Measurements from ENCODE around the gene SPRR2G.
"Not testable (repeated sequence)": the region's sequence is repeated elsewhere in the genome, so short reads cannot be mapped to it uniquely, and the experiment has no call there.

Gene SPRR2G

DNA sequence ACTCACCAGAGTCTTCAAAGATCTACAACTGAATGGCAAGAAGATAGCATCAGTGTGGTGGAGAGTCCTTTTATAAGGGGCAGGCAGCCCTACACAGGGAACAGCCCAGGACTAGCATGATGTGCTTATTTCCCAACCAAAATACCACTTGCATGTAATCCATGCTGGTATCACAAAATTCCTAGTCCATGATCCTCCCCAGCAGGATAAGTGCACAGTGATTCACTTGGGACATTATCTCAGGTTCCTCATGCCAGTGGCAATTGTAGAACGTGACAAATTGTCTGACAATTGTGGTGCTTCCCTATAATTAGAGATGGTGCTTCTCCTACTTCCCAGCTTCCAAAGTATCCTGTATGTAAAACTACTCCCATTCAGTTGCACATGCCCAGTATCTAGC is at the start of gene SPRR2G:
TSS of gene SPRR2G (minus strand) at position 45 of the 400 bp plus-strand sequence. CDS start 780 bp downstream, outside the sequence.
- FAIRE-seq, result no peak

DNA sequence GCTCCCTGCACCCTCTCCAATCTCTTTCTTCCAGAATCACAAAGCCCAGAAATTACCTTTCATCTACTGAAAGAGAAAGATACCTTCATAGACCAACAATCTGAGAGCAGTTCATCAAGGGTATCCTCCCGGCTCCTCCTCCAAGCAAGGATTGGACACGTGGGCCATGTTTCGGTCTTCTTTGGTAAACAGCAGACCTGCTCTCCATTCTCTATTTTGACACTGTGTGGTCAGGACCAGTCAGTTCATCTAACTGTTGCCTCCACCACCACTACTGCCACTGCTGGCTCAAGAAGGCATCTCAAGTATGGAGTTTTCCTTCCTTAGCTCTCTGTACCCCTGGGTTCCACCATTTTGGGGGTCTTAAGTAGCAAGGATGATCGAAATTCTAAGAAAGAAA is 44.5 kb upstream of the SPRR2G start:
- no peak for FAIRE-seq

DNA sequence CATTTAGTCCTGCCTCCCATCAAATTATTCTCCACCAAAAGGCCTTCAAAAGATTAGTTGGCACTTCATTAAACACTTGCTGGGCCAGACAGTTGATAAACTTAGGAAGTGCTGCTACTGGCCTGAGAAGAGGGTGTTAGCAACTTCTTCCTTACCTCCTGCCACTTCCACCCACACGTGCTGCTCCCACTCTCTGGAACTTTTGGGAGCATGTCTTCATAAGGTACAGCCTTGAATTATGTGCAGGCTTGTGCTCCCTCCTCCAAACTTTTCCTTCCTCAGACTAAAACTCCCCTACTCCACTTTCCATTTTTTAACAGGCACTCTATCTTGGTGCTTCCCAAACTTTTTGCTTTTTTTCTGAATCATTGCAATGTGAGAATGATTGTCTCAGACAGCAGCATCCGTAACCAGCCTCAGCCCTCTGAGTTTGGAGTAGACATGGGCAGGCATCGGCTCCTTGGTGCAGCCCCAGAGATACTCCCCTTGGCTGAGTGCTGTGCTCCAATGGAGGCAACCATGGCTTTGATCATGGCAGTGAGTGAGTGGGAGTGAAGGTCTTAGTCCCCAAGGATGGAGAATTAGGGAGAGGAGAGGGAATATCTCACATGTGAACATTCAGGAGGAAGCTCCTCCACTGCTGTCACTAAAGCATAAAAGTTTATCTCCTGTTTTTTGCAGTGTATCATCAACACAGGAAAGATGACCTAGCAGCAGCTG is 43.8 kb upstream of the SPRR2G start:
- no peak for FAIRE-seq

DNA sequence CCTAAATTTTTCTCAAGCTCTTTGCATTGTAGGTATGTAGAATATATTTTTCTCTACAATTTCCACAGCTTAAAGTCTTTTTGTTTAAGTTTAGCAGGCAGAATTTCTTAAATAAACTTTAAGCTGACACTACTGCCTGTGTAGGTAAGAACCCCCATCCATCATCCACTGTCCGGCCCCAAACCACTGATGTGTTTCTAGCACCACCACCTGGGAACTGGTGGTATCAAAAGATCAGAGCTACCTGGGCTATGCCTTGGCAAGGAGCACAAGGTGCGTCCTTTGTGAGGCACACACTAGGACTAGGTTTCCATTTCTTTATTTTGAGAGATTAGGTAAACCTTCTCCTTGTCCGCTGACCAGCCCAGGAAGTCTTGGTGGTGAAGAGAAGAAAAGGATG is 42.0 kb upstream of the SPRR2G start:
- FAIRE-seq, result no peak

DNA sequence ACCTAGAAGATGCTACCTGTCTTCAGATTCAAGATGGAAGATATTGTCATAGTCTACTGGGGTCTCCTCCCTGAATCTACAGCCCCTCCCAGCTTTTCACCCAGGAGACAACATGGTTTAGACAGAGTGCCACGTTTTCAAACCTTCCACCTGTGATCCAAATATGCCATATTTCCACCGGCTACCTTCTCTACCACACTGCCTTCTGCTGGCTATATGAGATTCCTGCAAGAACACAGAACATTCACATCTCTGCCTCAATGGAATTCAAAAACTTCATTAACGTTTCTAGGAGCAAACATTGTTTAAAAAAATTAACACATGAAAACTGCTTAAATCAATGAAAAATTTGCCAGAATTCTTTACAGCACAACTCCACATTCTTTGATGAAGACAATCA is 39.7 kb upstream of the SPRR2G start:
- no peak for FAIRE-seq

DNA sequence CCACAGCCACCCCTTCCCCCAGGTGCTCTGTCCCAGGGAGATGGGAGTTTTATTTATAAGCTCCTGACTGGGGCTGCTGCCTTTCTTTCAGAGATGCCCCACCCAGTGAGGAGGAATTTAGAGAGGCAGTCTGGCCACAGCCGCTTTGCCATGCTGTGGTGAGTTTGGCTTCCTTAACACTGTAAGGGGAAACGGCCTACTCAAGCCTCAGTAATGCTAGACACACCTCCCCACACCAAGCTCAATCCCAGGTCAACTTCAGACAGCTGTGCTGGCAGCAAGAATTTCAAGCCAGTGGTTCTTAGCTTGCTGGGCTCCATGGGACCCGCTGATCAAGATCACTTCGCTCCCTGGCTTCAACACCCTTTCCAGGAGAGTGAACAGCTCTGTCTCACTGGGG is 37.6 kb upstream of the SPRR2G start:
- FAIRE-seq, result not testable (repeated sequence)

DNA sequence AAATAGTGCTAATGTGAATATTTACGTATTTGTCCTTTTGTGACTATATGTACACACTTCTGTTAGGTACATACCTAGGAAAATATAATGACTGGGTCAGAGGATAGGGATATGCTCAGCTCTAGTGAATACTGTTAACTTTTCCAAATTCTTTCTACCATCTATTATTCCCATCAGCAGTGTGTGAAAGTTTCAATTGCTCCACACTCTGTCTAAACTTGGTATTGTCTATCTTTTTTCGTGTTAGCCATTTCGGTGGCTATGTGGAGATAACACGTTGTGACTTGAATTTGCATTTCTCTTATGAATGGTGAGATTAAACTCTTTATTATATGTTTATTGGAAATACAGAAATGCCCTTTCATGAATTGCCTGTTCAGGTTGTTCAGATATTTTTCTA is 29.9 kb upstream of the SPRR2G start:
- FAIRE-seq, result no peak

DNA sequence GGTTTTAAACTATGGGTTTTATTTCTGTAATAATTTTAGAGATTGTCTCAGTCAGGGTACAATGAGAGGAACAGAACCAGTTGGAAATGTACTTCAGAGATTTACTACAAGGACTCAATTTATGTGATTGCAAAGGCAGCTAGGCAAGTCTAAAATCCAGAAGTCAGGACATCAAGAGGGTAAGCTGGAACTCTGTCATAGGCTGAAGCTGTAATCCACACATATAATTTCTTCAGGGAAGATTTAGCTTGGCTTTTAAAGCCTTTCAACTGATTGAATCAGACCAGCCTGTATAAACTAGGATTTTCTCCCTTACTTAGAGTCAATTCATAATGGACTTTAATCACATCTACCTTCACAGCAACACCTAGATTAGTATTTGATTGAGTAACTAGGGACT is 28.2 kb upstream of the SPRR2G start:
- FAIRE-seq, result no peak

DNA sequence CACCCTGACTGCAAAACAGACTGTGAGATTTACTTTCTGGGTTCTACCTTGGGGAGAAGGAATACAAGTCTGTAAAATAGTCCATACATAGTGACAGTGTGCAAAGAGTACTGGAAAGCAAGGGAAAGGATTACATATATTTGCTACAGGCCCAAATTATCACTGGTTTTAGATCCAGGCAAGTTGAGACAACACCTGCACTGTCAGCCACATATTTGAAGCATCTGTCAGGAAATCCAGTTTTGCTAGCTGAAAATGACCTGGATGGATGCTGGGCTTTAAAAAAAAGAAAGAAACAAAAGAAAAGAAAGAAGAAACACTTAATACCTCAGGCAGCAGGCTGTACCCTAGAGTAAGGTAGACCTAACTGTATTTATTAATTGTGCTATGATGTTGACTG is 23.9 kb upstream of the SPRR2G start:
- no peak for FAIRE-seq

DNA sequence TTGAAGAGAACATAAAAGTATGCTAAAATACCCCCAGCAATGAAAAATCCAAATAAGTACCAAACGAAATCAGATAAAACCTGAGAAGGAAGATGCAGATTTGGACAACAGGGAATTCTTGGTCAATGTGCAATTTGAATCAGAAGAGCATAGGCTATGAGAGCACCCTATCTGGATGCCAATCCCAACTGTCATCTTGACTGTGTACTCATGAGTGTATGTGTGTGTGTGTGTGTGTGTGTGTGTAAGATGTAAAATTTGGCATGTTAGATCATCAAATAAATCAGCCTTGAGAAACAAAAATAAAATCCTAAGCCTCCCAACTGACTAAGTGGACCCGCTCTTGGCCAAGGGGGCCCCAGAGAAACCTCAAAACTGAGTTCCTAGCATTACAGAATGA is 18.0 kb upstream of the SPRR2G start:
- FAIRE-seq, result no peak

DNA sequence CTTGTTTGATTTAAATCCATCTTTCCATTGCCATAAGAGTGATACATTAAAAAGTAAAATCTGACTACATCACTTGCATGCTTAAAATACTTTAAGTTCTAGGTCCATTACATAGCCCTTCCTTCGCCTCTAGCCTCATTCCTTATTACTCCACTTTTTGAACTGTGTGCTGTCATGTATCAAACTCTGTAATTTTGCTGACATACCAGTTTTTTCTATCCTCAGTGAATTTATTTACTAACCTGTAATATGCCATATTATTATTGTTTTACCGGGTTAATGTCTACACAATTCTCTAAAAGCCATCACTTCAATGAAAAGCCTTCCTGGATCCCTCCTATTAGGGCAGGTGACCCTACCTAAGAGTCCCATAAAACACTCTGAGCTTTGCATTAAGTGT is 4.9 kb upstream of the SPRR2G start:
- no peak for FAIRE-seq

DNA sequence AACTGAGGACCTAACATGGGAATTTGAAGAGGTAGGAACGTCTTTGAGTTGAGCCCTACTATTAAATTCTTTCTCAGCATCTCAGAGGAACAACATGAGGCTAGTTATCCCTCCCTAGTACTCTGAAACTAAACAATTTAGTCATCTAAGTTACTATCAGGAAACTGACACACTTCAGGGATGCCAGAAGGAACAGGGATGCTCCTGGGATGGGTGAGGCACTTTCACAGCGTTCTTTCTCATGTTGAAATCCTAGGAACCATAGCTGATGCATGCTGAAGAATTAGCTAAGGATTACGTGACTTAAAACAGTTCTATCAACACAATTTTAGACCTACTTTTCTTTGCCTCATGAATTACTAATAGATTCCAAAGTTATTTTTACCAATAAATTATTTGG is 1.8 kb upstream of the SPRR2G start:
- FAIRE-seq, result no peak

DNA sequence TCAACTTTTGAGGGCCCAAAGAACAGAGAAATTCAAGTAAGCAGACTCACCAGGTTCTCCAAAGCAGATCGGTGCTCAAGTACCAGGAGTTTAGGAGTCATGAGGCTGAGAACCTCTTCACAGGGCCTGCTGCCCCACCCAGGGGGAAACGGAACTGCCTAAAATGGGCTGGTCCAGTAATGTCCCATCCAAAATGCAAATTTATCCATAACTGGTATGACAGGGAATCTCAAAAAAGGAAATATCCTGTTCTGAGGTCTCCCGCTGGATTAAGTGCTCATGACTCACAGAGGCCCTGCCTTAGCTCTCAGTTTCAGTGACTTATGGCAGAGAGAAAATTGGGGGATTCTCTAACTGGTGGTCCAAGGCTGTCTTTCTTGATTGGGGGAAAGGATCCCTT is 9.3 kb downstream of the SPRR2G start:
- FAIRE-seq, result no peak

DNA sequence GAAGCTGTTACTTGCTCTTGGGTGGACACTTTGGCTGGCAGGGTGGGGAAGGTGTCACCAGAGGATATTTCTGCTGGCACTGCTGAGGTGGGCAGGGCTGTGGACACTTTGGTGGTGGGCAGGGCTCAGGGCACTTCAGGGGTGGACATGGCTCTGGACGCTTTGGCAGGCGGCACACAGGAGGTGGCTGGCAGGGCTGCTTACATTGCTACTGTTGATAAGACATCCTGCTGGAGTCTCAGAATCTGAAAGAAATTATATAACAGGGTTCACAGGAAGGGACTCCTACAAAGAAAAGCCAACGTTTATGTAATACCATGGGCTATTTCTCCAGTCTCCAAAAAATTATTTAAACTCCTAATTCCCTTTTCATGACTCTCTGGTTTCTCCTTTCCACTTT is 10.2 kb downstream of the SPRR2G start:
- no peak for FAIRE-seq

DNA sequence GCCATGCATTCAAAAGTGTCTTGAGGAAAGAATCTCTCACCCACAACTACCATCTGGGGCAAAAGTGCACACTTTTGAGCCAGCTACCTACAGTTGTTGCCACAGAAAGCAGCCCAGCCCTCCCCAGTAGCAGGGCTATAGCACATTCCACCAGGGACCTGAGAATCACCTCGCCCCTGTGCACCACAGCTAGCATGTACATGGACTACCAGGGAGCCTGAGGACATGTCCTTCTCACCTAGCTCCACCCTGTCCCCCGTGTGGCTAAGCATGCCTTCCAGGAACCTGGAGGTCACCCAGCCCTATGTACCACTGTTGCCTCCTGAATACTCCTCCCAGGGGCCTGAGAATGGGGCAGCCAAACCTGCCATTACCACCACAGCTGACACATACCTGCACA is 16.9 kb downstream of the SPRR2G start:
- FAIRE-seq, result no peak

DNA sequence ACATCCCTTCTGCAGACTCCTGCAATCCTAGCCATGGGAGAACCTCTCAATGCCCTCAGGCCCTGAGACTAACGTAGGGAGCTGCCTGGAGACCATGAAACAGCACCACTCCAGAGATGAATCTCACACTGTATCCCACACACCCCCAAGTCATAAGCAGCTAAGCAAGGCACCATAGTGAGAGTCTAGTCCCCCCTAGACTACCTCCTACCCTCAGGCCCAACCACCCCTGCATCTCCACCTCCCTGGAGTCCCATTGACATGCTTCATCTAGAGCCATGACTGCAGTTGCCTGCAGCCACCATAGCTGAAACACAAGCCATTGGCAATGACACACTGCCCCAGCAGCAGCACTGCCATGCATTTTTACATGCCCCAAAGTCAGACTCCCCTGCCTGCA is 17.4 kb downstream of the SPRR2G start:
- no peak for FAIRE-seq

DNA sequence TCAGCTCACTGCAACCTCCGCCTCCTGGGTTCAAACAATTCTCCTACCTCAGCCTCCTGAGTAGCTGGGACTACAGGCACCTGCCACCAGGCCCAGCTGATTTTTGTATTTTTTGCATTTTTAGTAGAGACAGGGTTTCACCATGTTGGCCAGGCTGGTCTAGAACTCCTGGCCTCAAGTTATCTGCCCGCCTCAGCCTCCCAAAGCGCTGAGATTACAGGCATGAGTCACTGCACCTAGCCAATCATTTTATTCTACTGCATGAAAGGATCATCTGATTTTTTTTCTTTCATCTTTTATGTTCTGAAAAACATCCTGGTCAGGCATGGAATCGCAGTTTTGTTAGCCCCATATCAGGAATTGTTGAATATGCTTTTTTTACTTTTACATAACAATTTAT is 22.0 kb downstream of the SPRR2G start:
- FAIRE-seq, result not testable (repeated sequence)

DNA sequence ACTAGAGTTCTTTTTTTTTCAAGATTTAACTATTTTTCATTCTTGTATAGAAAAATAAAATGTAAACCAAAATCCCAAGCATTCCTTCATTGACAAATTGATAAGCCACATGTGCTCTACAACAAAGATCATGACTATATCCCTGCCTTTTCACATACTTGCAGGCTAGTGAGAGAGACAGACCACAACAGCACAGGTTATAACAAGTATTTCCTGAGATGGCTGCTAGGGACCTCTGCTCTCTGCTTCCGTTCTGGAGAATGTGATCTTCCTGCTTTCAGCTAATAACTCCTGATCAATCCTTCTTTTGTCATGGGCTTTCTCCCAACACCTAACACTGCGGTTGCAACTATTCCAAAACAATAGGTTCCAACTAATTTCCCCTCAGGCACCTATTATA is 23.4 kb downstream of the SPRR2G start:
- no peak for FAIRE-seq

DNA sequence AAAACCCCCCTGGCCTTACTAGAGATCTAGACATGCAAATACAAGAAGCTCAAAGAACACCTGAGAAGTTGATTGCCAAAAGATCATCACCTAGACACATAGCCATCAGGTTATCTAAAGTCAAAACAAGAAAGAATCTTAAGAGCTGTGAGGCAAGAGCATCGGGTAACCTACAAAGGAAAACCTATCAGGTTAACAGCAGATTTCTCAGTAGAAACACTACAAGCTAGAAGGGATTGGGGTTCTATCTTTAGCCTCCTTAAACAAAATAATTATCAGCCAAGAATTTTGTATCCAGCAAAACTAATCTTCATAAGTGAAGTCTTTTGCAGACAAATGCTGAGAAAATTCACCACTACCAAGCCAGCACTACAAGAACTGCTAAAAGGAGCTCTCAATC is 25.2 kb downstream of the SPRR2G start:
- FAIRE-seq, result no peak

DNA sequence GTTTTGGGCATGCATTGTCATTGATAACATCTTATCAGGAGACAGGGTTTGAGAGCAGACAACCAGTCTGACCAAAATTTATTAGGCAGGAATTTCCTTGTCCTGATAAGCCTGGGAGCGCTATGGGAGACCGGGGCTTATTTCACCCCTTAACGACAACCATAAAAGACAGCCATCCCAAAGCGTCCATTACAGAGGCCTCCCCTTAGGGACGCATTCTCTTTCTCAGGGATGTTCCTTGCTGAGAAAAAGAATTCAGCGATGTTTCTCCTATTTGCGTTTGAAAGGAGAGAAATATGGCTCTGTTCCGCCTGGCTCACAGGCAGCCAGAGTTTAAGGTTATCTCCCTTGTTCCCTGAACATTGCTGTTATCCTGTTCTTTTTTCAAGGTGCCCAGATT is 26.9 kb downstream of the SPRR2G start:
- FAIRE-seq, result not testable (repeated sequence)

DNA sequence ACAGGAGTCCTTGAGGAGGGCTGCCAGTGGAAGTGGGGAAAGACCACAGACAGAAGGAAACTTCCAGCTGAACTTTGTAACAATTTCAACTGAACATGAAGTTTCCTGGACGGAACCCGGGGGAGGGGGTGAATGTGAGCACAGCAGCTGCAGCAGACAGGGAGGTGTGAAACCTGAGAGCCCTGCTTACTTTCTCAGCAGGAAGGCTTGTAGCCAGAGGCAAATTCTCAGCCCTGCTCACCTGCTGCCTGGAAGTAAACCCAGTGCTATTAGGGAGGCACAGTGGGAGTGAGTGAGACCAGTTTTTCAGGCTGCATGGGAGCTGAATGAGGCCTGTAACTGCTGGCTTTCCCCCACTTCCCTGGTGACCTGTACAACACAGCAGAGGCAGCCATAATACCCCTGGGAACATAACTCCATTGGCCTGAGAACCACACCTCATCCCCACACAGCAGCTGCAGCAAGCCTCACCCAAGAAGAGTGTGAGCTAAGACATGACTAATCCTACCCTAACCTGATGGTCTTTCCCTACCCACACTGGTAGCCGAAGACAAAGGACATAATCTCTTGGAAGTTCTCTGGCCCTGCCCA is 27.8 kb downstream of the SPRR2G start:
- FAIRE-seq, result no peak

DNA sequence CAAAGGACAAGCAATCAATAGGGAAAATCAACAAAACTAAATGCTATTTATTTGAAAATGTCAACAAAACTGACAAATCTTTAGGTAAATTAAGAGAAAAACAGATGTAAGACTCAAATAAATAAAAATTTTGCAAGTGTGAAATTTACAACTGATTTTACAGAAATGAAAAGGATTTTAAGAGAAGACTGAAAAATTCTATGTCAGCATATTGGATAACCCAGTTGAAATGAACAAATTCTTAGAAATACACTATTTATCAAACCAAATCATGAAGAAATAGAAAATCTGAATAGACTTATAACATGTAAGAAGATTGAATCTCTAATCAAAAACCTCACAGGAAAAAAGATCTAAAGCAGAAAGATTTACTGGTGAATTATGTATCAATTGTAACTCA is 29.7 kb downstream of the SPRR2G start:
- no peak for FAIRE-seq

DNA sequence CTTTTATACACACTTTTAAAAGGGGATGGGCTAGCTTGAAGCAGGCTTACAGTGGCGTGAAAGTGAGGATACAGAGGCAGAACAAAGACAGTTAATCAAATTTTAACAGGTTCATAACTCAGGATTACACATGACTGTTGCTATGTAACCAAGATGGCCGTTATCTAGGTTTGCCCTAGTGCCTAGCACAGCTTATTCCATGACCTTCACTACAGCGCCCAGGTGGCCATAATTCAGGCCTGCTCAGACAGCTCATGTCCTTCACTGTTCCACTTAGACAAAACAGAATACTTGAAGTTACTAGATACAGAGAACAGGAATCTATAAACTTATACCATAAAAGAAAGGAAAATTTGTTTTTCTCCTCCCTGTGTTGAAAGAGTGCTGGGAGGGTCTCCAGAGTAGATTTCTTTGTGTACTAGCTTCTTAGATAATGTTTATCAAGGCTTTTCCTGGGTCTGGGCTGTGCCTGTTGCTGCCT is 31.2 kb downstream of the SPRR2G start:
- FAIRE-seq, result no peak

DNA sequence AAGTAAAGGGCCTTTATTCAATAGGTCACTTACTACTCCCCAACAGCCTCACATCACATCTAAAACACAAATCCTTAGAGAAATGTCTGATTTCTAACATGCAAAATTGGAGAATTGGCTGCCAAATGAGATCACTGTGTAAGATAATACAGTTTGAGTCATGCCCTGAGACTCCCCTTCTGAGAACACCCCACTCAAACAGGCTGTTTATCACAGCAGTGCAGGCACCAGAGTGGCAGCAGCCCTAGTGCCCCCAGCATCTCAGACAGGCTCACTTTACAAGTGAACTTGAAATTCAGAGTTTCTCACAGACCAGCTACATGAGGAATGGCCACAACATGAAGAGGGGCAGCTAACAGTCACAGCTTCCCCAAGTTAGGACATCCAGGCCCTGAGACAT is 35.4 kb downstream of the SPRR2G start:
- not testable (repeated sequence) for FAIRE-seq

DNA sequence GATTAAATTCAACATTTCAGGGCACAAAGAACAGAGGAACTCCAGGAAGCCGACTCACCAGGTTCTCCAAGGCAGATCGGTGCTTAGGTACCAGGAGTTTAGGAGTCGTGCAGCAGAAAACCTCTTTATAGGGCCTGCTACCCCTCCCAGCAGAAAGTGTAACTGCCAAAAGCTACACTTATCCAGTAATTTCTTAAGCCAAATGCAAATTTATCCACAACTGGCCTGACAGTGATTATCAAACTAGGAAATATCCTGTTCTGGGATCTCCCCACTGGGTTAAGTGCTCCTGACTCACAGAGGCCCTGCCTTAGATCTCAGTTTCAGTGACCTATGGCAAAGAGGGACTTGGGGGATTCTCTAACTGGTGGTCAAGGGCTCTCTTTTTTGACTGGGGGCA is 37.3 kb downstream of the SPRR2G start, which contains the start of gene SPRR2F:
TSS of gene SPRR2F (minus strand) at position 101 of the 400 bp plus-strand sequence. CDS start 783 bp downstream, outside the sequence.
- no peak for FAIRE-seq

All from A204.1 (cell line).